GM19238 (cell line): Measurements from ENCODE around the gene CFAP73.
A peak's percentile ranks its signal among the peaks of the same experiment; 100 is the strongest.

Experiments used
- DNase-seq: peaks from one replicate; pipeline ENCODE4 v3.0.0; 2011; ENCODE audit warnings: low spot score; ENCODE audit not compliant: insufficient read length

CFAP73 gene

DNA sequence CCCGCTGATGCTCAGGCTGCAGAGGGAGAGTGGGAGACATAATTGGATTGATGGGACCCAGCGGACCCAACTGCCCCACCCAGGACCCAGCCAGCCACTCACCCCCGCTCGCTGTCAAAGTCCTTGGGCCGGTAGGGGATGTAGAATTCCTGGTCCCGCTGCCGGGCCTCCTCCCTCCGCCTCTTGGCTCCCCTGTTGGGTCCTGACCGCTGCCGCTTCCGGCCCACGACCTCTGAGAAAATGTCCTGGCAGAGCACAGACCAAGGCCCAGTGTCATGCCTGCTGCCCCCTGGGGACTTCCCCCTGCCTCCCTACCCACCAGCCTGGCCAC, 13.5 kb downstream of the CFAP73 start:
- no peak for DNase-seq

DNA sequence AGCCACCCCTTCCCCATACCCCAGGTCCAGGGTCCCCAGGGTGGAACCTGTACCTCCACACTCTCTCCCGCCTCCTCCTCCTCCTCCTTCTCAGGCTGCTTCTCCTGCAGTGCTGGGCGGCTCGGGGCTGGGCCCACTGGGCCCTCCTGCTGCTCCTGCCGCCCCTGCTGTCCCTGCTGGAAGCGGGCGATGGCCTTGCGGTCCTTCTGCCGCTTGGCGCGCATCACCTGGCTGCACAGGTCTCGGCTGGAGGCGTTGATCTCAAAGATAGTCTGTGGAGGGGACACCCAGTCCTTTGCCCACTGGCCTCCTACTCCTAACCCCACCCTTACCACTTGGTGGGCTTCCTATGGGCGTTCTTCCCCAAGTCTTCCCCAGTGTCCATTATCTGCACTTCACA, 14.5 kb downstream of the CFAP73 start:
- no peak for DNase-seq

- no peak for DNase-seq
Measured at GRCh38 chr12:113165521-113166450, 16.3 kb downstream of the CFAP73 start.

- DNase-seq, result no peak
Measured at GRCh38 chr12:113167868-113168267, 18.3 kb downstream of the CFAP73 start.

DNA sequence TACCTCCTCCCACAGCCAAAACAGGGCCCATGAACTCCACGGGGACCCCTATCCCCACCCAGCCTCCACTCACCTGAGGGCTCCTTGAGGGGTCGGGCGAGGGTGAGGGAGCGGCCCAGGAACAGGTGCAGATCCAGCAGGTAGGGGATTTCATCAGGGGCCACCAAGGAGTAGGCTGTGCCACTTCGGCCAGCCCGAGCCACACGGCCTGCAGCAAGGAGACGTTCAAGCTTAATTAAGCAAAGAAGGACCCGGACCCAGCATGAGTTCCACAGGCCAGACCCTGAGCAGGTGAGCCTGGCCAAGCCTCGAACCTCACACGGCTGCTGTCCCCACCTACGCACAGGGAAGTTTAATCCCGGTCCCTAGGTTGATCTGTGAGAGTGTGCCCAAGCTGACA, 20.2 kb downstream of the CFAP73 start:
- no peak for DNase-seq

GRCh38 chr12:113170457-113170856, 20.9 kb downstream of the CFAP73 start:
- no peak for DNase-seq

GRCh38 chr12:113170926-113171325, 21.4 kb downstream of the CFAP73 start:
- DNase-seq, result no peak

DNA sequence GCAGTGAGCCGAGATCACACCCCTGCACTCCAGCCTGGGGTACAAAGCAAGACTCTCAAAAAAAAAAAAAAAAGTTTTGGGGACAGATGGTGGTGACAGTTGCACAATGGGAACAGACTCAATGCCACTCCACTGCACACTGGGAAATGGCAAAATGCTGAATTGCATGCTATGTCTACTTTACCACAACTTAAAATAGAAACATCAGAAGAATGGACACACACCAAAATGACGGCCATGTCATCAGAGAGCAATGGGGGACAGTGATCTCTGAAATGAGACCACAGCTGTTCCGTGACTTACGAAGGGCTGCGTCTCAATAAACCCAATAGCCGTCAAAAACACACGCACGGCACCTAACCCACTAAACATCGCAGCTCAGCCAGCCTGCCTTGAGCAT, 22.0 kb downstream of the CFAP73 start:
- no peak for DNase-seq

- DNase-seq, result no peak
Measured at GRCh38 chr12:113172185-113172584, 22.7 kb downstream of the CFAP73 start.

- DNase-seq, result peak; percentile 50
Measured at GRCh38 chr12:113173081-113173698, 23.7 kb downstream of the CFAP73 start.

GRCh38 chr12:113174461-113175384, 25.2 kb downstream of the CFAP73 start:
- DNase-seq, result peak; percentile 85

DNA sequence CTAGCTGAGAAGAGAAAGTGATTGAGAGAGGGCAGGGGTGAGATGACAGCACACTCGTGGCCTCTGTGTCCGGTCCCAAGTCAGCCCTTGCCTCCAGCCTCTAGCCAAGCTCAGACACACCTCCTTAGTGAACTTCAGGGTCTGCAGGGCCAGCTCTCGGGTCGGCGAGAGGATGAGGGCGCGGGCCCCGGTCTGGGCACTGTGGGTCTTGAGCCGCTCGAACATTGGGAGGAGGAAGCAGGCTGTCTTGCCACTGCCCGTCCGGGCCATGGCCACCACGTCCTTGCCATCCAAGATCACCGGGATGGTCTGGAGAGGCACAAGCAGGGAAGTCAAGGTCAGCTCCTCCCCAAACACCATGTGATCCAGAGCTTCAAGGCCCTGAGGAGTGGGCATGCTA, 29.5 kb downstream of the CFAP73 start:
- no peak for DNase-seq

GRCh38 chr12:113180333-113180732, 30.8 kb downstream of the CFAP73 start:
- no peak for DNase-seq

DNA sequence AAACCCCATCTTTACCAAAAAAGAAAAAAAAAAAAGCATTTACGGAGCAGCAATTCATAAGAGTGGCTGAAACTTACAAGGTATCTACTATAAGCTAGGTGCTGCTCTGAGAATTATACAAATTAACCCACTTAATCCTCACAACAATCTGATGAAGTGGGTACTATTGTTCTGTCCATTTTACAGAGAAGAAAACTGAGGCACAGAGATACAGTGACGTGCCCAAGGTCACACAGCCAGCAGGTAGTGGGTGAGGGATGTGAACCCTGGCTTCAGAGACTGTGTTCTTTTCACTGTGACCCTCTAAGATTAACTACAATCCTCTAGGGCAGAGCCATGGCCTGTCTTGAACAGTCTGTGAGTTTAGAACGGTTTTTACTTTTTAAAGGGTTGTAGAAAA, 32.5 kb downstream of the CFAP73 start:
- no peak for DNase-seq

GRCh38 chr12:113183030-113183589, 33.6 kb downstream of the CFAP73 start:
- DNase-seq, result no peak

DNA sequence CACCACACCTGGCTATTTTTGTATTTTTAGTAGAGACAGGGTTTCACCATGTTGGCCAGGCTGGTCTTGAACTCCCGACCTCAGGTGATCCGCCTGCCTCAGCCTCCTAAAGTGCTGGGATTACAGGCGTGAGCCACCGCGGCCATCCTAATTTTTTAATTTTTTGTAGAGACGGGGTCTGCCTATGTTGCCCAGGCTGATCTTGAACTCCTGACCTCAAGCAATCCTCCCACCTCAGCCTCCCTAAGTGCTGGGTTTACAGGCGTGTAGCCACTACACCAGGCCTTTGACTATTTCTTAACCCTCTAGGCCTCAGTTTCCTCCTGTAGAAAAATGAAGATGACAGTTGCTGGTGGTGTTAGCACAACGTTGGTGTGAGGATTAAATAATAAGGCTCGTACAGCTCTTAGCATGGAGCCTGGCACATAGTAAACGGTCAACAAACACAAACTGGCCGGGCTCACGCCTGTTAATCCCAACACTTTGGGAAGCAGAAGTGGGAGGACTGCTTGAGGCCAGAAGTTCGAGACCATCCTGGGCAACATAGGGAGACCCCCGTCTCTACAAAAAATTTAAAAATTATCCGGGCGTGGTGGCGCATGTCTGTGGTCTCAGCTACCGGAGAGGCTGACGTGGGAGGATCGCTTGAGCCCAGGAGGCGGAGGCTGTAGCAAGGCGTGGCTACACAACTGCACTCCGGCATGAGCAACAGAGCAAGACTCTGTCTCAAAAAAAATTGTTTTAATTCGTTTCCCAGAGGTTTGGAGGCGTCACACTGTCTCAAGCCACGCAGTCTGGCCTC, 34.8 kb downstream of the CFAP73 start:
- no peak for DNase-seq

DNA sequence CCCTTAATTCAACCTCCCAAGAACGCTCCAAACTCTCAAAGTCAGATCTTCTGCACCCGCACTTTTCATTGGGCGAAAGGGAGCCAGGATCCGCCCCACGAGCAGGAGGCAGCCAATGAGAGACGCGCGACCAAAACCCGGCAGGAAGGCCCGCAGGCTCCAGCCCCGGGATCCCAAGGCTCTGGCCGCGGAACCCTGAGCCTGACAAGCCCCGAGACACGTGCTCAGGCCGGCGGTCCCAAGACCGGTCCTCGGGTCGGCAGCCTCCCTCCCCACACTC, 35.3 kb downstream of the CFAP73 start:
- DNase-seq, result peak; percentile 88

- DNase-seq, result peak; percentile 72
Measured at GRCh38 chr12:113185180-113186032, 35.9 kb downstream of the CFAP73 start, which contains the start of the genes DDX54 and RITA1. Gene DDX54, minus strand, starts transcription at chr12:113185478. Its CDS starts 27 bp downstream, at chr12:113185451. Gene RITA1, plus strand, starts transcription at chr12:113185721. Its CDS starts 1,026 bp downstream, at chr12:113186747.

DNA sequence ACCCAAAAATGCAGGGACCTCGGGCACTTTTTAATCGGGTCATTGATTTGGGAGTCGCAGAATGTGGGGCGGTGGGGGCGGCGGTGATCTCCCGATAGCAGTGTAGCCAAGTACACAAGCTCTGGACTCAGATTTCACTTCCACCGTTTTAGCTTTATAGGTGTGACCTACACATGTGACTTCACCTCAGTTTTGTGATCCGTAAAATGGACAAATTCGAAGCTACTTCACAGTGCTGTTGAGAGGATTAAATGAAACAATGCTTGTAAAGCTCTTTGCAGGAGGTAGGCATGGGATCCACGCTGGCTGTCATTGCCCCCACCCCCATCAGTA, 36.5 kb downstream of the CFAP73 start:
- DNase-seq, result no peak
